ENCODE measurements around the gene PRKAR1B.

Gene PRKAR1B

GRCh38 chr7:620885-621284, 106.2 kb downstream of the PRKAR1B start:
- no peaks in the 10 kb centered on the region for H4K20me1 ChIP-seq (ENCODE audit: insufficient read depth, low read length)
- H3K27me3 ChIP-seq (ENCODE audit: insufficient read depth, low read length): no peaks in the 10 kb centered on the region
- H3K9me3 ChIP-seq (ENCODE audit: low read length): peaks cover 18% of the 10 kb centered on the region
- no peak overlapping the region for H3K4me2 ChIP-seq (ENCODE audit: low read length)
- H3K9ac ChIP-seq (ENCODE audit: low read length): no peak overlapping the region
- no peaks in the 10 kb centered on the region for H3F3A ChIP-seq (ENCODE audit: insufficient read depth, low read length)
- H3K36me3 ChIP-seq (ENCODE audit: insufficient read depth, low read length): peaks cover 7% of the 10 kb centered on the region
- H3K27ac ChIP-seq (ENCODE audit: low read depth, low read length, poor library complexity, severe bottlenecking): no peak overlapping the region
- no peaks in the 10 kb centered on the region for H3K9me2 ChIP-seq (ENCODE audit: low read depth, low read length)
- H3K4me3 ChIP-seq (ENCODE audit: low read depth, low read length, poor library complexity, severe bottlenecking): no peak overlapping the region
- no peaks in the 10 kb centered on the region for H3K79me2 ChIP-seq (ENCODE audit: insufficient read depth, low read length)
- no peaks in the 10 kb centered on the region for H3K4me1 ChIP-seq (ENCODE audit: insufficient read depth, low read length, severe bottlenecking)
- TF ChIP-seq EZH2 (IDR thresholded peaks at IDR 0.05; ENCODE audit: borderline replicate concordance, low read length) (no peak), CTCF (IDR thresholded peaks at IDR 0.05; ENCODE audit: low read length) (no peak)
- no peak overlapping the region for H2AFZ ChIP-seq (ENCODE audit: low read length)

- no peaks in the 10 kb centered on the region for H3F3A ChIP-seq (ENCODE audit: insufficient read depth, low read length)
- no peaks in the 10 kb centered on the region for H3K79me2 ChIP-seq (ENCODE audit: insufficient read depth, low read length)
- H3K27me3 ChIP-seq (ENCODE audit: insufficient read depth, low read length): no peaks in the 10 kb centered on the region
- H3K9me2 ChIP-seq (ENCODE audit: low read depth, low read length): no peaks in the 10 kb centered on the region
- H3K4me3 ChIP-seq (ENCODE audit: low read depth, low read length, poor library complexity, severe bottlenecking): no peak overlapping the region
- no peak overlapping the region for H3K27ac ChIP-seq (ENCODE audit: low read depth, low read length, poor library complexity, severe bottlenecking)
- no peak for TF ChIP-seq EZH2 (IDR thresholded peaks at IDR 0.05; ENCODE audit: borderline replicate concordance, low read length)
- TF ChIP-seq CTCF (IDR thresholded peaks at IDR 0.05; ENCODE audit: low read length): no peak
- no peaks in the 10 kb centered on the region for H4K20me1 ChIP-seq (ENCODE audit: insufficient read depth, low read length)
- H3K36me3 ChIP-seq (ENCODE audit: insufficient read depth, low read length): peaks cover 7% of the 10 kb centered on the region
- no peak overlapping the region for H3K9ac ChIP-seq (ENCODE audit: low read length)
- H3K9me3 ChIP-seq (ENCODE audit: low read length): peaks cover 15% of the 10 kb centered on the region
- no peaks in the 10 kb centered on the region for H3K4me1 ChIP-seq (ENCODE audit: insufficient read depth, low read length, severe bottlenecking)
- H2AFZ ChIP-seq (ENCODE audit: low read length): no peak overlapping the region
- H3K4me2 ChIP-seq (ENCODE audit: low read length): no peak overlapping the region
Measured at GRCh38 chr7:620056-620455, 107.0 kb downstream of the PRKAR1B start.

GRCh38 chr7:619368-619840, 107.7 kb downstream of the PRKAR1B start:
- Histone ChIP-seq H3K36me3 (ENCODE audit: insufficient read depth, low read length) (peaks cover 7% of the 10 kb centered on the region), H3K9me2 (ENCODE audit: low read depth, low read length) (no peaks in the 10 kb centered on the region), H3K4me2 (ENCODE audit: low read length) (no peak overlapping the region), H3K79me2 (ENCODE audit: insufficient read depth, low read length) (no peaks in the 10 kb centered on the region), H3K4me1 (ENCODE audit: insufficient read depth, low read length, severe bottlenecking) (no peaks in the 10 kb centered on the region), H3K9me3 (ENCODE audit: low read length) (peaks cover 12% of the 10 kb centered on the region; the same call in 1 of the 2 replicates), H3K27ac (ENCODE audit: low read depth, low read length, poor library complexity, severe bottlenecking) (no peak overlapping the region), H3K9ac (ENCODE audit: low read length) (no peak overlapping the region), H4K20me1 (ENCODE audit: insufficient read depth, low read length) (no peaks in the 10 kb centered on the region), H2AFZ (ENCODE audit: low read length) (no peak overlapping the region), H3F3A (ENCODE audit: insufficient read depth, low read length) (no peaks in the 10 kb centered on the region), H3K4me3 (ENCODE audit: low read depth, low read length, poor library complexity, severe bottlenecking) (no peak overlapping the region), H3K27me3 (ENCODE audit: insufficient read depth, low read length) (no peaks in the 10 kb centered on the region)
- no peak for TF ChIP-seq EZH2 (IDR thresholded peaks at IDR 0.05; ENCODE audit: borderline replicate concordance, low read length)

Data from OCI-LY1 (cell line).